KOPT-K1 (cell line): ENCODE data around the gene CKM.

Source experiments
- H3K27ac ChIP-seq: fragments of 200-600 bp; sonication (generic); 2 replicates; pipeline ENCODE4 v1.5.1; 2016; ENCODE audit warnings: antibody characterized with exemption, mild to moderate bottlenecking, low read depth, low read length; ENCODE audit not compliant: poor library complexity, severe bottlenecking
- H3K36me3 ChIP-seq: fragments of 200-600 bp; sonication (generic); 2 replicates; pipeline ENCODE4 v1.5.1; 2017; ENCODE audit warnings: antibody characterized with exemption, mild to moderate bottlenecking, low read length, moderate library complexity; ENCODE audit not compliant: insufficient read depth
- H3K9me3 ChIP-seq: fragments of 200-600 bp; sonication (generic); 2 replicates; pipeline ENCODE4 v1.5.1; 2017; ENCODE audit warnings: antibody characterized with exemption, low read length, mild to moderate bottlenecking; ENCODE audit not compliant: insufficient read depth, poor library complexity, severe bottlenecking

Gene CKM

DNA sequence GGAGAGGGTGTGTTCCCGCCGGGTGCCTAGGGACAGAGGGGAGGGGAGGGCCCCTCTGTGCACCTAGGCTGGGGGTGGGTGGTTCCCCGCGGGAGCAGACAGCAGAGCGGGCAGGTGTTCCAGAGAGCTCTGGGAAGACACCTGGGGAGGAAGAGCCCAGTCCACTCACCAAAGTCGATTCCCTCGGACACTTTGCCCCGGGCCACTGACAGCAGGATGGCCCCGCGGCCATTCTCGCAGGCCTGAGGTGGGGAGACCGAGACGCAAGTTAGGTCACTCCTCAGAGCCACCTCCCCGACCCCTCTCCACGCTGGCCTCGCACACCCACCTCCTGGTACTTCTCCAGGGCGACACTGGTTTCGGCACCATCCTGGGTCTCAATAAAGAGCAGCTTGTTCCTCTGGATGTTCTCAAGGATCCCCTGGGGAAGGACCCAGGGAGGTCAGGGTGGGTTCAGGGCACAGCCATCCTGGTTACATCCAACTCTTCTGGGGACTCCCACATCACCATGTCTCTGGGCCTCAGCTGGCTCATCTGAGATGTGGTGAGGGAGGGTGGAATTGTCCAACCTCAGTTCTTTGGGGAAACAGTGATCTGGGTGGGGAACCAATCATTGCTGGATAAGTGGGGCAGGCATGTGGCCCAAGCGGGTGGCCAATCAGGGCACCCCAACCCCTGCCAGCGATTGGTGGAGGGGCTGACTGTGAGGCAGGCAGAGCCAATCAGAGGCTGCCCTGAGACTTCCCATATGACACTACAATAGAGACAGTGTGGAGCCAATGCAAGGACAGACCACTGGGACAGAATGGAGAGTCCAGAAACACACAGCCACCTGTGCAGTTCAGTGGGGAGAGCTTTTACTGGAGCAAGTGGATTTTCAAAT lies 30.5 kb upstream of the CKM start:
- Histone ChIP-seq H3K9me3 (no peaks in the 10 kb centered on the region), H3K36me3 (peaks cover 68% of the 10 kb centered on the region), H3K27ac (no peak overlapping the region)

DNA sequence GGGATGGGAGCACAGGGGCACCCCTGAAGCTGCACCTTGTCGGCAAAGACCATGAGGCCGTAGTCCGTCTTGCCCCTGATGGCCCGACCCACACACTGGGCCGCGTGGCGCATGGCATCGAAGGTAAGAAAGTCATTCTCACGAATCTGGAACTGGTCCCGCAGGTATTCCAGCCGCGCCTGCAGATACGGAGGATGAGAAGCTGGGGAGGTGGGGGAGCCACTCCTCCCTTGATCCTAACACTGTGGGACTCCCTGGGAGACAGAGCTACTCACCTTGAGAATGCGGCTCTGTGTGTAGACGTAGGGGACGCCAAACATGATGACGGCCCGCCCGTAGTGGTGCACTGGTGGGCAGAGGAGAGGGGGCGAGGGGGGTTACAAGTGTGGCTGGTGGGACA lies 29.8 kb upstream of the CKM start:
- no peaks in the 10 kb centered on the region for H3K9me3 ChIP-seq
- H3K36me3 ChIP-seq, result peaks cover 66% of the 10 kb centered on the region
- no peak overlapping the region for H3K27ac ChIP-seq

DNA sequence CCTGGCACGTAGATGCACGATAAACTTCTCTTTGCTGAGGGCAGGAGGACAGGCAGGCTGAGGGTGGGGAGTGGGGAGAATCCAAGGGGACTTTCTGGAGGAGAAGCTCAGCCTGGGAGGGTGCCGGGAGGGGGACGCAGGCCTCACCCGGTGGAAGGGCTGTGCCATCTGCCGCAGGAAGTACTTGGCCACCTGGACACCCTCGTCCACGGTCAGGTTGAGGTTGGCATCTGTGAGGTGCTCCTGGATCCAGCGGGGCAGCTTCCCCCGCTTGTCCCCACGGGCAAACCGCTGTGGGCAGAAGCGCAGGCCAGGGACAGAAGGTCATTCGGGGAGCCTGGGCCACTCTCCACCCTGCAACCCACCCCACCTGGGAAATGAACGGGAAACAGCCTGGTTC lies 29.4 kb upstream of the CKM start:
- Histone ChIP-seq H3K27ac (no peak overlapping the region), H3K9me3 (no peaks in the 10 kb centered on the region), H3K36me3 (peaks cover 61% of the 10 kb centered on the region)

DNA sequence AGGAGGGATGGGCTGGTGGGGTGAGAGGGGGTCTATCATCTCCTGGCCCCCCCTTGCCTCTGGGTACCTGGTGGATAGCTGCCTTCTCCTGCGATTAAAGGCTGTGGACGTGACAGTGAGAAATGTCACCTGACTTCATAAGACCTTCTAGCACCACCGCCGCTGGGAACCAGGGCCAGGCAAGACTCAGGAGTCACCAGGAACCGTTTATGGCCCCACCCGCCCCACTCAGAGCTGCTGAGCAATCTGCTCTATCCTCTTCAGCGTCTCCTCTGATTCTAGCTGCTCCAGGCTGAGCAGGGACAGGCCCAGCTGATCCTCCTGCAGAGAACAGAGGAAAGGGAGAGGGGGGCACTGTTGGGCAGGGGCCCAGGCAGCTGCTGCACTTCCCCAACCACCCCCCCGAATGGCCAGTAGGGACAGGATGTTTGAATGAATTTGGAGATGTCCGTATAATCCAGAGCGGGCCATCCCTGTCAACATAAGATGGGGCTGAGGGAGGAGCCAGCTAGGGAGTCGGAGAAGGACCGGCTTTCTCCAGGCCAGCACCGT lies 28.8 kb upstream of the CKM start:
- Histone ChIP-seq H3K36me3 (peaks cover 56% of the 10 kb centered on the region), H3K9me3 (no peaks in the 10 kb centered on the region), H3K27ac (no peak overlapping the region)

DNA sequence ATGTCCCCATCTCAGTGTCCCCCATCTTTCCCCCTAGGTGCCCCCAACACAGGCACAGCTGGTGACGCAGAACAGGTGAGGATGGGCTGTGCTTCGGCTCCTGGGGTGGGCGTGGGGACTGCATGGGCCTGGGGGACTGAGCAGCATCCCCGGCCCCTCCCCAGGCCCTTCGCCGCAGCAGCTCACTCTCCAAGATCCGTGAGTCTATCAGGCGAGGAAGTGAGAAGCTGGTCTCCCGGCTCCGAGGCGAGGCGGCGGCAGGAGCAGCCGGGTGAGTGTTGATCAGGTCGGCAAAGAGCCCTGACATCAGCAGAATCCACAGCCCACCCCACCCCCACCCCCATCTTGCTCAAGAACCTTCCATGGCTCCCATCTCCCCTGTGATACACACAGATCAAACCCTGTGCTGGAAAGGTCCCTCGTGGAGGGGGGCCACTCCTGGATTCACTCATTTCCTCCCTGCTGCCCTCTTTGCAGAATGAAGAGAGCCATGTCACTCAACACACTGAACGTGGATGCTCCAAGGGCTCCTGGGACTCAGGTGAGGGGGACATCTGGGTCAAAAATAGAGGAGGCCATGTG lies 27.9 kb upstream of the CKM start:
- no peak overlapping the region for H3K27ac ChIP-seq
- no peaks in the 10 kb centered on the region for H3K9me3 ChIP-seq
- H3K36me3 ChIP-seq, result peaks cover 47% of the 10 kb centered on the region

DNA sequence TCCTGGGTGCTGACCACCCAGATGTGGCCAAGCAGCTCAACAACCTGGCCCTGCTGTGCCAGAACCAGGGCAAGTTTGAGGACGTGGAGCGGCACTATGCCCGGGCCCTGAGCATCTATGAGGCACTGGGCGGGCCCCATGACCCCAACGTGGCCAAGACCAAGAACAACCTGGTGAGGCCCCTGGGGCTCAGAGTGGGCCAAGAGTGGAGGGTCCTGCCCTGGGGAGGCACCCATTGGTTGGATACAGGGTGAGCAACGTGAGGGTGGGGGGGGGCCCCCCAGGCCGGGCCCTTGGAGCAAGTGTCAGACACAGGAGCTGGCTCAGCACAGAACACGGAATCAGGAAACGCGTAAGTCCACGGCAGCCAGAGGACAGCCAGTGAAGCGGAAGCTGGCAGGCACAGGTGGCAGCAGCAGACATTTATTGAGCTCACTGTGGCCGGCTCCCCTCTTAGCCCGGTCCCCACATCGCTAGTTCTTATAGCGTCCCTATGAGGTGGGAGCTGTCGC lies 26.8 kb upstream of the CKM start:
- Histone ChIP-seq H3K27ac (no peak overlapping the region), H3K36me3 (peaks cover 39% of the 10 kb centered on the region), H3K9me3 (no peaks in the 10 kb centered on the region)

DNA sequence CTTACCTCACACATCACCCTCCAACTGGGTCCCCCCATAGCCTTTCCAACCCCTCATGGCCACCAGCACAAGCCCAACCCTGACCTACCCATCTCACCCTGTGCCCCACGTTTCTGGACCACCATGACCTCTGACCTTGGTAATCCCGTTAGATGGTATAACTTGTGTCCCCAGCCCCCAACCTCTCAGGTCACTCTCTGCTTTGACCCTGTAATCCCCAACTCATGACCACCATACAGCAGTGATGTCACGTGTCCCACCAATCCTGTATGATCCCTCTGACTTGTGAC lies 26.4 kb upstream of the CKM start:
- peaks cover 34% of the 10 kb centered on the region for H3K36me3 ChIP-seq
- H3K27ac ChIP-seq, result no peak overlapping the region
- H3K9me3 ChIP-seq, result no peaks in the 10 kb centered on the region

DNA sequence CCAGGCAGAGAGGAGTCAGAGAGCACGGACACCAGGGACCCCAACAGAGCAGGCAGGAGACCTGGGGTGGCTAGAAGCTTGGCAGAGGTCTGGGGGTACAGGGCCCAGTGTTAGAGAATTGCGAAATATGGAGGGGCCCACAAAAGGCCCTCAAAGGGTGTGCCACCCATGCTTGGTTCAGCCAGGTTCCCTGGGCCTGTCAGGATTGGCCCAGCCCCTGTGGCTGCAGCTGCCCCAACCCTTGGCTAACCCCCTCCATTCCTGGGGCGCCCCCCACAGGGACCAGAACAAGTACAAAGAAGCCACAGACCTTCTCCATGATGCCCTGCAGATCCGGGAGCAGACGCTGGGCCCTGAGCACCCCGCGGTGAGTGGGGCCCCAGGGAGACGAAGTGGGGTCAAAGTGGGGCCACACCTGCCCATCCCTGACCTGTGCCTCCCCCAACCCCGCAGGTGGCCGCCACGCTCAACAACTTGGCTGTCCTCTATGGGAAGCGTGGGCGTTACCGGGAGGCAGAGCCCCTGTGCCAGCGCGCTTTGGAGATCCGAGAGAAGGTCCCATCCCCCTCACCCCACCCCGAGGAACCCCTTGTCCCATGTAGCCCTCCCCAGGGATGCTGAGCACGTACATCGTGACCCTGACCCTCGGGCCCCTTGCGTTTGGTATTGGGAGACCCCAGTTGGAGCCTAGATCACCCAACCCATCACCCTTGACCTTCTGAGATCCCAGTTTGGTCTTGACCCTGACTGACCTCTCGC lies 25.9 kb upstream of the CKM start:
- Histone ChIP-seq H3K27ac (no peak overlapping the region), H3K36me3 (peaks cover 29% of the 10 kb centered on the region), H3K9me3 (no peaks in the 10 kb centered on the region)

DNA sequence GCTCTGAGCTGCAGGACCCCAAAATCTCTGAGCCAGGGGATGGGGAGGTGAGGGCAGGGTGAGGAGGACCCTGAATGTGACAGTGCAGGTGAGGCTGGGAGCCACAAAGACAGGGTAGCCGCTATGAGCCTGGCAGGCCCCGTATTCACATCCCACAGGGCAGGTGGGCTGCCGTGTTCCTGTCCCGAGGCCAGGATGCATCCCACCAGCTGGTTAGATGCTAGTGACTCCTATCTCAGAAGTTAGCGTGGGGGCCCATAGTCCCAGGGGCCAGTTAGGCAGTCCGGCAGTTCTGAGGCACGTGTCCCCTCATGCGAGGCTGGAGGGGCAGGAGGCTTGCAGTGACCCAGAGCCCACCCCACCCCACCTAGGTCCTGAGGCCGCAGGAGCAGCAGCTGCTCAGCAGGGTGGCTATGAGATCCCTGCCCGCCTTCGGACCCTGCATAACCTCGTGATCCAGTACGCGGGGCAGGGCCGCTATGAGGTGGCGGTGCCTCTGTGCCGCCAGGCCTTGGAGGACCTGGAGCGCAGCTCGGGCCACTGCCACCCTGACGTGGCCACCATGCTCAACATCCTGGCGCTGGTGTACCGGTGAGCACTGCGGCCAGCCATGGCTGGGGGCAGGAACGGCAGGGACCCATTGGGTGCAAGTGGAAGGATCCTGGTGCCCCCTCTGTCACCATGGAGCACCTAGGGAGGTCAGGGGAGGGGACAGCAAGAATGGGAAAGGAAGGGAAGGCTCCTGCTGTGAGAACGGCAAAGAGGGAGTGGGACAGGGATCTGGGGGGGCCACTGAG lies 25.1 kb upstream of the CKM start:
- H3K27ac ChIP-seq, result no peak overlapping the region
- peaks cover 22% of the 10 kb centered on the region; the same call in 1 of the 2 replicates for H3K36me3 ChIP-seq
- H3K9me3 ChIP-seq, result no peaks in the 10 kb centered on the region

DNA sequence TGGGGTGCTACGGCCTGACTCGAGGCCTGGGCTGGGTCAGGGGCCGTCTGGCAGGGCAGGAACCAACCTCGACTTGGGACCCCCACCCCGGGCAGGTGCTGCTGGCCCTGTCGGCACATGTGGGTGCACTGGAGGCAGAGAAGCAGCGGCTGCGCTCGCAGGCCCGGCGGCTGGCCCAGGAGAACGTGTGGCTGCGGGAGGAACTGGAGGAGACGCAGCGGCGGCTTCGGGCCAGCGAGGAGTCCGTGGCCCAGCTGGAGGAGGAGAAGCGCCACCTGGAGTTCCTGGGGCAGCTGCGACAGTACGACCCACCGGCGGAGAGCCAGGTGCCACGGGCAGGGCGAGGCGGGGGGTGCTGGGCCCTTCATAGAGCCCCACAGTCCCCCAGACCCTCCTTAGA lies 23.8 kb upstream of the CKM start:
- Histone ChIP-seq H3K27ac (no peak overlapping the region), H3K36me3 (peaks cover 9% of the 10 kb centered on the region; the same call in 1 of the 2 replicates), H3K9me3 (no peaks in the 10 kb centered on the region)

DNA sequence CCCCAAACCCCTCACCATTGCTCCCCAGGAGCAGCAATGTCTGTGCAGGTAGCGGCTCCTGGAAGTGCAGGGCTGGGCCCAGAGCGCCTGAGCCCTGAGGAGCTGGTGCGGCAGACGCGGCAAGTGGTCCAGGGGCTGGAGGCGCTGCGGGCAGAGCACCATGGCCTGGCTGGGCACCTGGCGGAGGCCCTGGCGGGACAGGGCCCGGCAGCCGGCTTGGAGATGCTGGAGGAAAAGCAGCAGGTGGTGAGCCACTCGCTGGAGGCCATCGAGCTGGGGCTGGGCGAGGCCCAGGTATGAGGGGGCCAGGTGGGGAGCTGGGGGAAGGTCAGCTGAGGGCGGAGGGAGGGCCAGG lies 22.8 kb upstream of the CKM start:
- H3K9me3 ChIP-seq, result no peaks in the 10 kb centered on the region
- no peak overlapping the region for H3K27ac ChIP-seq
- no peaks in the 10 kb centered on the region; the same call in 1 of the 2 replicates for H3K36me3 ChIP-seq

DNA sequence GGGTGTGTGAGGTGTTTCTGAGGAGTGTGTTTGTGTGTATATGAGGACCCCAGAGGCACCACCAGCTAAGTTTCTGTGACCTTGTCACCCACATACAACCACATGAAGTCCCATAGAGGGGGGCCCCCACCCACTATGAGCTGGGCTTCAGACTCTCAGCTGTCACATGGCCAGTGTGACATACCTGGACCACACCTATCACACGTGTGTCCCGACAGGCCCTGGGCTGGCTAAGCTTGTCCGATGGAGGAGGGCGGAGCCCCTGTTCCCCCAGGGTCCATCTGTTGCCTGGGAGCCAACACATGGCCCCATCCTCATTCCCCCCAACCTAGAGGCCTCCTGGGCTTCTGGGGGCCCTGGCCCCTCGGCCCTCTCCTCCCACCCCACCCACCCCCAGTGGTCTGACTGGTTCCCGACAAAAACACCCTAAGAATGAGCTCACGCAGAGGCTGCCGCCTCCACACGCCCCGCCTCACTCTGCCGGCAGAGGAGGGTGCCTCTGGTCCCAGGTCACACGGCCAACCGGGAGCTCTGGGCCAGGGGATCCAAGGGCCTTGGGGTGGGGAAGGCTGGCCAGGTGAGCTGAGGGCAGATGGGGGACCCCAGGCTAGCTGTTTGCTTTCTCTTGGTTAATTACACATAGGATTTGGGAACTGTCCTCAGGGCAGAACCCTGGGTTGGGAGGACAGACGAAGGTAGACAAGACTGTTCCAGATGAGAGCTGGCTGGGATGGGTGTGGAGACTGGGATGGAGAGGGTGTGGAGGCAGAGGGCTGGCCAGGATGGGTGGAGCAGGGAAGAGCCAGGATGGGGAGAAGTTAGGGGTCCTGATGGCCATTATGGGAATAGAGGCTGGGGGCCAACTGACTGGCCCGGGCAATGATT lies 22.2 kb upstream of the CKM start:
- Histone ChIP-seq H3K9me3 (no peaks in the 10 kb centered on the region), H3K36me3 (no peaks in the 10 kb centered on the region; the same call in 1 of the 2 replicates), H3K27ac (no peak overlapping the region)

DNA sequence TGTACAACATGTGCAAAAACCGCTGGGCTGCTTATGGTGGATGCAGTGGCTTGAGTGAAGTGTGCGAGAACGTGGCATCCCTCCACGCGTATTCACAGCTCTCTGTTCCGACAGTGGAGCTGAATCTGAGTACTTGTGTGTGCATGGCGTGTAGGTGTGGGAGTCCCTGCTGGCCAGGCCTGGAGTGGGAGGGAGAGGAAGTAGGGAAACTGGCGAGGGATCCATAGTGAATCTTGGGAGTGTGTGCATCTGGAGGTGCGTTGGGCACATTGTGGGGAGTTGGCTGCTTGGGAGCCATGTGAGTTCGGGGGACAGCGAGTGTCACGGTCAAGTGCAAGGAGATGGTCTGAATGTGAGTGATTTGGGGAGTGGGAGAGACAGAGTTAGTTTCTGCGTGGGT lies 20.2 kb upstream of the CKM start:
- Histone ChIP-seq H3K27ac (no peak overlapping the region), H3K9me3 (no peaks in the 10 kb centered on the region), H3K36me3 (no peaks in the 10 kb centered on the region)
